ENCODE results near the gene YTHDF2.

The YTHDF2 gene

GRCh38 chr1:28803662-28804061, 66.9 kb downstream of the YTHDF2 start:
- DNase-seq = no peak

GRCh38 chr1:28804071-28804470, 67.3 kb downstream of the YTHDF2 start:
- DNase-seq = no peak

GRCh38 chr1:28807046-28807445, 70.3 kb downstream of the YTHDF2 start:
- DNase-seq = no peak

GRCh38 chr1:28807986-28808385, 71.2 kb downstream of the YTHDF2 start:
- DNase-seq = no peak

- DNase-seq = no peak
Measured at GRCh38 chr1:28811369-28811765, 74.6 kb downstream of the YTHDF2 start.

- no peak for DNase-seq
Measured at GRCh38 chr1:28811766-28812668, 75.3 kb downstream of the YTHDF2 start, which contains the start of gene OPRD1. TSS of gene OPRD1 (plus strand) at chr1:28812170. CDS start at chr1:28812384, 214 bp downstream.

GRCh38 chr1:28812669-28813468, 76.1 kb downstream of the YTHDF2 start:
- DNase-seq = no peak

- no peak for DNase-seq
Measured at GRCh38 chr1:28813931-28814465, 77.3 kb downstream of the YTHDF2 start.

GRCh38 chr1:28815533-28816185, 78.9 kb downstream of the YTHDF2 start:
- DNase-seq = no peak

GRCh38 chr1:28817133-28817532, 80.4 kb downstream of the YTHDF2 start:
- no peak for DNase-seq

GRCh38 chr1:28819020-28819419, 82.3 kb downstream of the YTHDF2 start:
- no peak for DNase-seq
